DND-41 (cell line): ENCODE results near the gene HHATL.

Source experiments
- CTCF ChIP-seq: IDR thresholded peaks from 2 replicates; pipeline ENCODE4 v1.5.1; 2012; ENCODE audit warnings: borderline replicate concordance, low read length, moderate library complexity, mild to moderate bottlenecking; ENCODE audit not compliant: poor library complexity, severe bottlenecking; ENCODE audit errors: extremely low read depth
- EZH2 ChIP-seq: IDR thresholded peaks from 3 replicates; pipeline ENCODE4 v1.6.1; 2012; ENCODE audit warnings: borderline replicate concordance, low read depth, mild to moderate bottlenecking, moderate library complexity, low read length, inconsistent platforms; ENCODE audit not compliant: severe bottlenecking

- TF ChIP-seq EZH2 = no peak
- TF ChIP-seq CTCF = no peak
These were observed 15.6 kb downstream of the HHATL start for GRCh38 chr3:42686832-42687650.
